OCI-LY7 (cell line): ENCODE measurements around the gene PDXK. TPM values are rescaled to one million over a fixed set of nuclear protein-coding genes. Genes with fewer than 3 reads are reported as not detected.

ENCODE experiments used
- BruUV-seq: library from RNA; stranded (reverse); fragments of 400-500 nt; replicated peaks from 2 replicates; lab custom pipeline; 2021; lab: Mats Ljungman, UMichigan
- CTCF ChIA-PET: fragments of 300-600 bp; sonication (Branson Sonifier 250); formaldehyde crosslinking; loops from one replicate; lab custom pipeline; 2022; ENCODE audit warnings: antibody characterized with exemption; ENCODE audit not compliant: unreplicated experiment; lab: Charles Lee
- POLR2A ChIA-PET: fragments of 300-600 bp; sonication (Branson Sonifier 250); formaldehyde crosslinking; loops from one replicate; lab custom pipeline; 2022; ENCODE audit warnings: antibody characterized with exemption; lab: Charles Lee
- DNase-seq: peaks from one replicate; pipeline ENCODE4 v3.0.0-alpha.2; 2015; ENCODE audit warnings: low spot score
- H2AFZ ChIP-seq: fragments of 200-600 bp; sonication (generic), shearing (Covaris generic); 2 replicates; pipeline ENCODE4 v1.6.1; 2014; ENCODE audit warnings: mild to moderate bottlenecking, antibody characterized with exemption, low read length, moderate library complexity
- H3K27ac ChIP-seq: fragments of 200-600 bp; sonication (generic); 2 replicates; pipeline ENCODE4 v1.5.1; 2014; ENCODE audit warnings: mixed run types, low read depth, mild to moderate bottlenecking, moderate library complexity, low read length, inconsistent platforms; ENCODE audit not compliant: poor library complexity, severe bottlenecking
- H3K36me3 ChIP-seq: fragments of 200-600 bp; sonication (generic); 2 replicates; pipeline ENCODE4 v1.6.1; 2014; ENCODE audit warnings: mild to moderate bottlenecking, antibody characterized with exemption, low read length, moderate library complexity, mixed read lengths; ENCODE audit not compliant: insufficient read depth
- H3K4me1 ChIP-seq: fragments of 200-600 bp; sonication (generic); 2 replicates; pipeline ENCODE4 v1.5.1; 2014; ENCODE audit warnings: mild to moderate bottlenecking, low read length; ENCODE audit not compliant: insufficient read depth, poor library complexity, severe bottlenecking
- H3K4me2 ChIP-seq: fragments of 200-600 bp; sonication (generic); 2 replicates; pipeline ENCODE4 v1.6.1; 2014; ENCODE audit warnings: mild to moderate bottlenecking, low read length
- H3K4me3 ChIP-seq: fragments of 200-600 bp; sonication (generic); 2 replicates; pipeline ENCODE4 v1.5.1; 2014; ENCODE audit warnings: mild to moderate bottlenecking, low read depth, low read length; ENCODE audit not compliant: poor library complexity, severe bottlenecking
- H3K79me2 ChIP-seq: fragments of 200-600 bp; sonication (generic); 2 replicates; pipeline ENCODE4 v1.6.1; 2016; ENCODE audit warnings: low read depth, mild to moderate bottlenecking, low read length, moderate library complexity, mixed read lengths; ENCODE audit not compliant: insufficient read depth
- H3K9me2 ChIP-seq: fragments of 200-600 bp; sonication (generic); 2 replicates; pipeline ENCODE4 v1.6.1; 2016; ENCODE audit warnings: mild to moderate bottlenecking, low read length, mixed read lengths; ENCODE audit not compliant: insufficient read depth
- H3K9me3 ChIP-seq: fragments of 200-600 bp; sonication (generic); 2 replicates; pipeline ENCODE4 v1.6.1; 2014; ENCODE audit warnings: mild to moderate bottlenecking, mixed run types, low read length, mixed read lengths
- H4K20me1 ChIP-seq: fragments of 200-600 bp; sonication (generic); 2 replicates; pipeline ENCODE4 v1.6.1; 2014; ENCODE audit warnings: mild to moderate bottlenecking, antibody characterized with exemption, low read length, moderate library complexity, mixed read lengths; ENCODE audit not compliant: insufficient read depth
- CTCF ChIP-seq: fragments of 200-600 bp; sonication (generic); conservative IDR thresholded peaks from 2 replicates; pipeline ENCODE4 v1.5.1; 2014; ENCODE audit warnings: mild to moderate bottlenecking, antibody characterized with exemption, low read length, moderate library complexity, mixed read lengths
- EZH2phosphoT487 ChIP-seq: fragments of 200-600 bp; sonication (generic); IDR thresholded peaks from 2 replicates; pipeline ENCODE4 v1.6.1; 2018; ENCODE audit warnings: low read depth, borderline replicate concordance, mild to moderate bottlenecking, mixed run types, antibody characterized with exemption, low read length, moderate library complexity, mixed read lengths
- intact Hi-C: fragments of 100-400 bp; cut with micrococcal nuclease; formaldehyde crosslinking; loops from one replicate; pipeline ENCODE4 v1.10.0; 2022; ENCODE audit not compliant: unreplicated experiment
- total RNA-seq, 2 experiments: library from RNA; depleted of rRNA in 1 of 2; stranded (reverse); fragments of >200 nt in 1 of 2; shearing (Covaris generic) in 1 of 2; gene quantifications; 2 replicates each; pipeline ENCODE4 v1.2.3, GENCODE V29; 2014 to 2022

PDXK gene
- total RNA-seq, 2 experiments from 2014 or later = 32.8 to 67.0 TPM

- Histone ChIP-seq H3K27ac (no peak overlapping the region), H3K79me2 (no peaks in the 10 kb centered on the region), H3K9me3 (no peaks in the 10 kb centered on the region), H3K4me2 (no peak overlapping the region), H3K9me2 (no peaks in the 10 kb centered on the region), H3K36me3 (peaks cover 17% of the 10 kb centered on the region), H4K20me1 (no peaks in the 10 kb centered on the region), H3K4me1 (no peaks in the 10 kb centered on the region), H3K4me3 (no peak overlapping the region), H2AFZ (no peak overlapping the region)
- BruUV-seq = no TSS peak
- ChIA-PET CTCF (no interaction called here), POLR2A (no interaction called here)
- no peak for DNase-seq
- intact Hi-C loops = no loop called here
- TF ChIP-seq CTCF (no peak), EZH2phosphoT487 (no peak)
These were observed 21.7 kb downstream of the PDXK start for GRCh38 chr21:43740497-43741156.

- H3K4me1 ChIP-seq = no peaks in the 10 kb centered on the region
- no peak for TF ChIP-seq EZH2phosphoT487
- TF ChIP-seq CTCF = no peak
- BruUV-seq = no TSS peak
- no peak overlapping the region for H3K4me3 ChIP-seq
- H3K4me2 ChIP-seq = no peak overlapping the region
- ChIA-PET CTCF (no interaction called here), POLR2A (no interaction called here)
- H4K20me1 ChIP-seq = no peaks in the 10 kb centered on the region
- no peaks in the 10 kb centered on the region for H3K9me2 ChIP-seq
- no peaks in the 10 kb centered on the region for H3K9me3 ChIP-seq
- no peaks in the 10 kb centered on the region for H3K79me2 ChIP-seq
- no peak overlapping the region for H2AFZ ChIP-seq
- no peak for DNase-seq
- peaks cover 17% of the 10 kb centered on the region for H3K36me3 ChIP-seq
- no peak overlapping the region for H3K27ac ChIP-seq
- intact Hi-C loops = no loop called here
These were observed 22.6 kb downstream of the PDXK start for GRCh38 chr21:43741423-43742096.

- Histone ChIP-seq H3K9me2 (no peaks in the 10 kb centered on the region), H3K79me2 (no peaks in the 10 kb centered on the region), H2AFZ (no peak overlapping the region), H3K36me3 (peaks cover 14% of the 10 kb centered on the region), H3K9me3 (no peaks in the 10 kb centered on the region), H4K20me1 (no peaks in the 10 kb centered on the region), H3K4me3 (no peak overlapping the region), H3K4me1 (no peaks in the 10 kb centered on the region), H3K4me2 (no peak overlapping the region), H3K27ac (no peak overlapping the region)
- POLR2A ChIA-PET = no interaction called here
- no TSS peak for BruUV-seq
- DNase-seq = no peak
- intact Hi-C loops = no loop called here
- CTCF ChIA-PET = no interaction called here
- TF ChIP-seq EZH2phosphoT487 = no peak
- TF ChIP-seq CTCF = no peak
These were observed 25.0 kb downstream of the PDXK start for GRCh38 chr21:43743947-43744346.
